ENCODE results near the gene PSMA6. TPM values are rescaled to one million over a fixed set of nuclear protein-coding genes. Genes with fewer than 3 reads are reported as not detected.

PSMA6 gene
- total and polyA plus RNA-seq, 2 of the 8 experiments (the other 6 are each of a cell fraction or from before 2014, with no cell fraction given) = 180 to 238 TPM

DNA sequence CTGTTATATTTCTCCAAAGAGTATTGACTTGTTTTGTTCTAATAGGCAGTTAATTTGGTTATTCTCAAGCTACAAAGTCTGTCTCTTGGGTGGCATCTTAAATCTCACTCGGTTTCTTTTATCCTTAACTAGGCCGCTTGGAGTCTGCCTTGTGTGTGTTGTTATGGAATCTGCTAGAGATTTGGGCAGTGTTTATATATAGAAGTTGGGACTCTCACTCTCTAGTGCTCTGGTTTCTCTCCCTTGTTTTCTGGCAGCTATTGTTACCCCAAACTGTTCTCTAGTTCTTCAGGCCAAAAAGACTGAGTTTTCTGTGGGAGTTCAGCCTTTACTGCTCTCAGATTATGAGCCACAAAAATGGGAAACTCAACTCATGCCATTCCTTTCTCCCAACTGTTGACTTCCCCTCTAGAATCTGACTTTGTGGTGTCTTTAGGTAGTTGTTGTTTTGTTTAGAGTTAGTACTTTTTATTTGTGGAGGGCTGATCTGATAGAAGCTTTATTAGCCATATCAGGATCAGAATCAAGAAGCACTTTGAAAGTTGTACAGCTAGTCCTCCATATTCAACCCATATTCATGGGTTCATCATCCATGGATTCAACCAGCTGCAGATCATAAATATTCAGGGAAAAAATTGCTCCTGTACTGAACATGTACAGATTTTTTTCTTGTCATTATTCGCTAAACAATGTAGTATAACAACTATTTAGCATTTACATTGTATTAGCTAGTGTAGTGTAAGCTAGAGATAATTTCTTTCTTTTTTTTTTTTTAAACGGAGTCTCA, 11.2 kb downstream of the PSMA6 start (continued):
- TF ChIP-seq KDM4A (IDR thresholded peaks at IDR 0.05; ENCODE audit: low read depth, low read length, severe bottlenecking) (no peak), ZNF274 (IDR thresholded peaks at IDR 0.05; ENCODE audit: borderline replicate concordance, extremely low read depth, low read length) (no peak), BACH1 (IDR thresholded peaks at IDR 0.05; ENCODE audit: low read length) (no peak), SIN3A (conservative IDR thresholded peaks at IDR 0.05 in 1 of 2, IDR thresholded peaks at IDR 0.05 in 1 of 2; ENCODE audit: low read depth in 1 of 2, low read length in 2 of 2) (no peak)
